Measurements from ENCODE around the gene DVL1. TPM values are rescaled to one million over a fixed set of nuclear protein-coding genes. Genes with fewer than 3 reads are reported as not detected.

DVL1 gene
- total and polyA plus RNA-seq, 9 of the 15 experiments (the other 6 are each of a cell fraction or from before 2014, with no cell fraction given) = 0.62 to 135 (median 24.3) TPM

- TF ChIP-seq, protein P1, sequence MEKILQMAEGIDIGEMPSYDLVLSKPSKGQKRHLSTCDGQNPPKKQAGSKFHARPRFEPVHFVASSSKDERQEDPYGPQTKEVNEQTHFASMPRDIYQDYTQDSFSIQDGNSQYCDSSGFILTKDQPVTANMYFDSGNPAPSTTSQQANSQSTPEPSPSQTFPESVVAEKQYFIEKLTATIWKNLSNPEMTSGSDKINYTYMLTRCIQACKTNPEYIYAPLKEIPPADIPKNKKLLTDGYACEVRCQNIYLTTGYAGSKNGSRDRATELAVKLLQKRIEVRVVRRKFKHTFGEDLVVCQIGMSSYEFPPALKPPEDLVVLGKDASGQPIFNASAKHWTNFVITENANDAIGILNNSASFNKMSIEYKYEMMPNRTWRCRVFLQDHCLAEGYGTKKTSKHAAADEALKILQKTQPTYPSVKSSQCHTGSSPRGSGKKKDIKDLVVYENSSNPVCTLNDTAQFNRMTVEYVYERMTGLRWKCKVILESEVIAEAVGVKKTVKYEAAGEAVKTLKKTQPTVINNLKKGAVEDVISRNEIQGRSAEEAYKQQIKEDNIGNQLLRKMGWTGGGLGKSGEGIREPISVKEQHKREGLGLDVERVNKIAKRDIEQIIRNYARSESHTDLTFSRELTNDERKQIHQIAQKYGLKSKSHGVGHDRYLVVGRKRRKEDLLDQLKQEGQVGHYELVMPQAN (IDR thresholded peaks at IDR 0.05; ENCODE audit: borderline replicate concordance) = no peak
- TF ChIP-seq ZC3H8 (IDR thresholded peaks at IDR 0.05) (peak; percentile 42; the same call in 1 of the 2 replicates), STAT5A (IDR thresholded peaks at IDR 0.05; ENCODE audit: borderline replicate concordance, low read length) (0 out of 2 replicates have a peak, but pooled peaks have one; percentile 33), SNRNP70 (optimal IDR thresholded peaks at IDR 0.05; ENCODE audit: low read depth, low read length) (no peak), LEF1 (IDR thresholded peaks at IDR 0.05) (peak; percentile 23; the same call in 1 of the 2 replicates), HDAC8 (tag; IDR thresholded peaks at IDR 0.05) (peak; percentile 70; the same call in 1 of the 2 replicates), SIRT6 (IDR thresholded peaks at IDR 0.05; ENCODE audit: low read depth, low read length) (peak; percentile 16), HES1 (IDR thresholded peaks at IDR 0.05; ENCODE audit: low read depth) (no peak), HLTF (IDR thresholded peaks at IDR 0.05) (peak; percentile 81), E4F1 (CRISPR knock-in tag; IDR thresholded peaks at IDR 0.05; ENCODE audit: borderline replicate concordance) (peak; percentile 26; the same call in 1 of the 2 replicates), TEAD2 (tag; IDR thresholded peaks at IDR 0.05) (no peak), KAT2B (IDR thresholded peaks at IDR 0.05; ENCODE audit: low read depth, low read length) (no peak), FOXK1 (CRISPR knock-in tag; IDR thresholded peaks at IDR 0.05; ENCODE audit: borderline replicate concordance) (peak; percentile 92; the same call in 1 of the 2 replicates), MLX (CRISPR knock-in tag; conservative IDR thresholded peaks at IDR 0.05) (no peak), MEIS2 (IDR thresholded peaks at IDR 0.05; ENCODE audit: partially characterized antibody) (no peak)
- TF ChIP-seq, protein P2, sequence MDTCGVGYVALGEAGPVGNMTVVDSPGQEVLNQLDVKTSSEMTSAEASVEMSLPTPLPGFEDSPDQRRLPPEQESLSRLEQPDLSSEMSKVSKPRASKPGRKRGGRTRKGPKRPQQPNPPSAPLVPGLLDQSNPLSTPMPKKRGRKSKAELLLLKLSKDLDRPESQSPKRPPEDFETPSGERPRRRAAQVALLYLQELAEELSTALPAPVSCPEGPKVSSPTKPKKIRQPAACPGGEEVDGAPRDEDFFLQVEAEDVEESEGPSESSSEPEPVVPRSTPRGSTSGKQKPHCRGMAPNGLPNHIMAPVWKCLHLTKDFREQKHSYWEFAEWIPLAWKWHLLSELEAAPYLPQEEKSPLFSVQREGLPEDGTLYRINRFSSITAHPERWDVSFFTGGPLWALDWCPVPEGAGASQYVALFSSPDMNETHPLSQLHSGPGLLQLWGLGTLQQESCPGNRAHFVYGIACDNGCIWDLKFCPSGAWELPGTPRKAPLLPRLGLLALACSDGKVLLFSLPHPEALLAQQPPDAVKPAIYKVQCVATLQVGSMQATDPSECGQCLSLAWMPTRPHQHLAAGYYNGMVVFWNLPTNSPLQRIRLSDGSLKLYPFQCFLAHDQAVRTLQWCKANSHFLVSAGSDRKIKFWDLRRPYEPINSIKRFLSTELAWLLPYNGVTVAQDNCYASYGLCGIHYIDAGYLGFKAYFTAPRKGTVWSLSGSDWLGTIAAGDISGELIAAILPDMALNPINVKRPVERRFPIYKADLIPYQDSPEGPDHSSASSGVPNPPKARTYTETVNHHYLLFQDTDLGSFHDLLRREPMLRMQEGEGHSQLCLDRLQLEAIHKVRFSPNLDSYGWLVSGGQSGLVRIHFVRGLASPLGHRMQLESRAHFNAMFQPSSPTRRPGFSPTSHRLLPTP (IDR thresholded peaks at IDR 0.05; ENCODE audit: borderline replicate concordance, extremely low read depth, insufficient read length) = peak; percentile 12
Observed at GRCh38 chr1:1374929-1375662, 25.9 kb upstream of the DVL1 start, which contains the start of gene AURKAIP1 (continued).
